HepG2 (cell line): Measurements from ENCODE around the gene TTC39C. TPM values are rescaled to one million over a fixed set of nuclear protein-coding genes. Genes with fewer than 3 reads are reported as not detected.

Experiments used
- ATAC-seq: fragments of 200-7000 bp; cut with Tn5 transposase; 3 replicates; pipeline ENCODE4 v1.9.1; 2020; ENCODE audit warnings: mild to moderate bottlenecking, moderate library complexity
- BruUV-seq: library from RNA; stranded (reverse); fragments of 400-500 nt; replicated peaks from 2 replicates; lab custom pipeline; 2021; lab: Mats Ljungman, UMichigan
- CTCF ChIA-PET: fragments of 300-600 bp; formaldehyde crosslinking; extraction: SDS; loops from one replicate; lab custom pipeline; 2021; ENCODE audit warnings: low total read pairs, inconsistent platforms, low intra/inter-chr PET ratio; lab: Yijun Ruan, JAX
- POLR2A ChIA-PET: fragments of 350-600 bp; sonication (Branson Sonifier 250); formaldehyde crosslinking; loops from one replicate; lab custom pipeline; 2020; ENCODE audit warnings: antibody characterized with exemption, inconsistent platforms; lab: Yijun Ruan, JAX
- DNase-seq: peaks from one replicate; pipeline ENCODE4 v3.0.0-alpha.2; 2015; ENCODE audit warnings: low spot score
- FAIRE-seq: peaks from 3 replicates; lab custom pipeline; 2011; peaks lifted over from hg19 to GRCh38; lab: Jason Lieb, UNC
- H2AFZ ChIP-seq: one replicate; pipeline ENCODE4 v1.6.1; 2011; ENCODE audit warnings: low read length, inconsistent platforms
- H3K27ac ChIP-seq: fragments of 300-600 bp; 3 replicates; pipeline ENCODE4 v1.8.0; 2011; ENCODE audit warnings: mixed run types, mild to moderate bottlenecking, mixed read lengths, low read length, inconsistent platforms; ENCODE audit not compliant: insufficient read depth; ENCODE audit errors: extremely low read length
- H3K27me3 ChIP-seq, 2 experiments: fragments of 200-600 bp in 1 of 2; 2 replicates in 1 of 2; 3 replicates in 1 of 2; pipeline versions ENCODE4 v1.6.0 to v1.8.0; 2011; ENCODE audit warnings: low read length in 2 of 2, mild to moderate bottlenecking in 2 of 2, moderate library complexity in 2 of 2, inconsistent platforms in 1 of 2; ENCODE audit not compliant: insufficient read depth in 2 of 2, control insufficient read depth in 1 of 2
- H3K36me3 ChIP-seq, 2 experiments: fragments of 200-600 bp in 1 of 2; replicated peaks in 1 of 2; 2 replicates in 1 of 2; 3 replicates in 1 of 2; pipeline versions ENCODE4 v1.5.1 to v1.8.0; 2011; ENCODE audit warnings: low read length in 2 of 2, inconsistent platforms in 1 of 2; ENCODE audit not compliant: insufficient read depth in 2 of 2, control insufficient read depth in 1 of 2
- H3K4me1 ChIP-seq: 2 replicates; pipeline ENCODE4 v1.5.1; 2012; ENCODE audit warnings: low read length, inconsistent platforms; ENCODE audit not compliant: insufficient read depth
- H3K4me2 ChIP-seq: 2 replicates; pipeline ENCODE4 v1.6.0; 2011; ENCODE audit warnings: low read depth, low read length, inconsistent platforms
- H3K4me3 ChIP-seq, 3 experiments: fragments of 200-600 bp in 1 of 3; sonication (generic), shearing (Covaris generic) in 1 of 3; replicated peaks in 1 of 3; 2 replicates each; pipeline ENCODE4 v1.5.1; 2011 to 2016; ENCODE audit warnings: low read length in 3 of 3, inconsistent platforms in 2 of 3, low read depth in 2 of 3, mild to moderate bottlenecking in 2 of 3, control low read depth in 1 of 3, mixed read lengths in 1 of 3; ENCODE audit not compliant: insufficient read depth in 1 of 3
- H3K79me2 ChIP-seq: one replicate; pipeline ENCODE4 v1.6.1; 2011; ENCODE audit warnings: low read length, inconsistent platforms; ENCODE audit not compliant: insufficient read depth
- H3K9ac ChIP-seq: 2 replicates; pipeline ENCODE4 v1.6.0; 2011; ENCODE audit warnings: mild to moderate bottlenecking, low read depth, low read length, inconsistent platforms; ENCODE audit not compliant: insufficient read depth
- H3K9me3 ChIP-seq: 2 replicates; pipeline ENCODE4 v1.5.1; 2012; ENCODE audit warnings: mild to moderate bottlenecking, low read length
- H4K20me1 ChIP-seq: 2 replicates; pipeline ENCODE4 v1.6.0; 2011; ENCODE audit warnings: inconsistent platforms, mild to moderate bottlenecking, low read length, moderate library complexity; ENCODE audit not compliant: insufficient read depth
- YEATS4 ChIP-seq: sonication (generic); formaldehyde crosslinking; IDR thresholded peaks from 2 replicates; pipeline ENCODE4 v1.4.0; 2020; ENCODE audit warnings: missing genetic modification reagents, borderline replicate concordance
- ZNF275 ChIP-seq: sonication (generic); formaldehyde crosslinking; IDR thresholded peaks from 2 replicates; pipeline ENCODE4 v1.8.0; 2022; ENCODE audit warnings: missing genetic modification reagents, mild to moderate bottlenecking, inconsistent platforms, borderline replicate concordance
- whole genome bisulfite sequencing: methylation state at CpG from one replicate; pipeline ENCODE4 v1.1.6; 2017; ENCODE audit warnings: low lambda C conversion rate; 5-methylcytosine and 5-hydroxymethylcytosine counted together
- in situ Hi-C: cut with HindIII; loops from 2 replicates; pipeline ENCODE4 v1.10.0; 2017; ENCODE audit warnings: low pct_unique_long_range_greater_than_20kb; ENCODE audit not compliant: extremely low pct_ligation_motif_present
- intact Hi-C: fragments of 100-400 bp; cut with micrococcal nuclease; formaldehyde crosslinking; loops from one replicate; pipeline ENCODE4 v1.10.0; 2022; ENCODE audit not compliant: unreplicated experiment
- polyA plus RNA-seq, 8 experiments: library from polyadenylated mRNA; depleted of rRNA in 3 of 8; stranded (reverse) in 7 of 8; unstranded in 1 of 8; fragments of >200 nt; fragmentation: Illumina TruSeq in 4 of 8; extraction: Trizol in 4 of 8; gene quantifications; 2 replicates each; pipeline versions ENCODE4 v1.2.1 to v1.2.3, GENCODE V29; 2011 to 2016; ENCODE audit warnings: low read depth in 4 of 8, missing spikeins in 1 of 8, mixed read lengths in 1 of 8; ENCODE audit not compliant: insufficient read depth in 1 of 8
- total RNA-seq, 5 experiments: library from RNA; depleted of rRNA; stranded (reverse); fragments of >200 nt; fragmentation: Illumina TruSeq; extraction: Trizol; gene quantifications; 2 replicates each; pipeline ENCODE4 v1.2.3, GENCODE V29; 2016; ENCODE audit warnings: low read depth in 1 of 5

The TTC39C gene
- total and polyA plus RNA-seq, 2 of the 13 experiments (the other 11 are each of a cell fraction or from before 2014, with no cell fraction given) = 19.1 to 25.9 TPM

GRCh38 chr18:23969664-23970063, 44.9 kb upstream of the TTC39C start:
- Histone ChIP-seq H3K4me1 (no peaks in the 10 kb centered on the region), H4K20me1 (no peaks in the 10 kb centered on the region), H3K79me2 (no peaks in the 10 kb centered on the region), H3K36me3 (no peaks in the 10 kb centered on the region), H2AFZ (no peak overlapping the region), H3K27me3 (no peaks in the 10 kb centered on the region; a peak in 3 of 5 replicates), H3K4me3 (no peak overlapping the region), H3K27ac (no peak overlapping the region), H3K9me3 (no peaks in the 10 kb centered on the region), H3K9ac (no peak overlapping the region), H3K4me2 (no peak overlapping the region)
- POLR2A ChIA-PET = no interaction called here
- FAIRE-seq = no peak
- in situ Hi-C loops (loop anchor here (5.0 kb wide), 1 partner anchor 148 kb away; no protein-coding TSS in a partner anchor), intact Hi-C loops (no loop called here)
- CTCF ChIA-PET = no interaction called here
- no peak for ATAC-seq
- no peak for TF ChIP-seq ZNF275
- no peak for DNase-seq
- no TSS peak for BruUV-seq
- WGBS = 64% methylated on average over 6 of the region's 6 CpGs

GRCh38 chr18:23970161-23971096, 44.1 kb upstream of the TTC39C start:
- ChIA-PET CTCF (no interaction called here), POLR2A (no interaction called here)
- WGBS = 52% methylated on average over 7 of the region's 7 CpGs
- Histone ChIP-seq H3K4me1 (no peaks in the 10 kb centered on the region), H3K4me3 (no peak overlapping the region), H3K79me2 (no peaks in the 10 kb centered on the region), H3K9ac (no peak overlapping the region), H3K36me3 (no peaks in the 10 kb centered on the region)
- ATAC-seq = no peak
- no peak for DNase-seq
- BruUV-seq = no TSS peak
- no peak for TF ChIP-seq YEATS4 (CRISPR knock-in tag)
- TF ChIP-seq, all 625 proteins: peak for 0
- H3K9me3 ChIP-seq = no peaks in the 10 kb centered on the region
- H2AFZ ChIP-seq = no peak overlapping the region
- no peaks in the 10 kb centered on the region for H4K20me1 ChIP-seq
- intact Hi-C loops = no loop called here
- H3K4me2 ChIP-seq = no peak overlapping the region
- H3K27me3 ChIP-seq = no peaks in the 10 kb centered on the region; a peak in 3 of 5 replicates
- in situ Hi-C loops = no loop called here
- no peak overlapping the region for H3K27ac ChIP-seq
- FAIRE-seq = no peak
